Loucy (cell line): Measurements from ENCODE around the gene KCNMA1.

Experiments used
- CTCF ChIP-seq: fragments of 200-600 bp; sonication (generic); conservative IDR thresholded peaks from 2 replicates; pipeline ENCODE4 v1.5.1; 2014; ENCODE audit warnings: mild to moderate bottlenecking, antibody characterized with exemption, low read length
- EZH2phosphoT487 ChIP-seq: fragments of 200-600 bp; IDR thresholded peaks from 2 replicates; pipeline ENCODE4 v1.6.1; 2018; ENCODE audit warnings: antibody characterized with exemption, mild to moderate bottlenecking, moderate library complexity, borderline replicate concordance

GRCh38 chr10:77297393-77297739, 340.2 kb downstream of the KCNMA1 start:
- TF ChIP-seq CTCF, result no peak
- TF ChIP-seq EZH2phosphoT487, result no peak
